GM12878 (cell line): Measurements from ENCODE around the gene ZNF764. TPM values are rescaled to one million over a fixed set of nuclear protein-coding genes. Genes with fewer than 3 reads are reported as not detected.

ENCODE experiments used
- ATAC-seq: fragments of 200-7000 bp; cut with Tn5 transposase; 3 replicates; pipeline ENCODE4 v1.9.1; 2020; ENCODE audit warnings: mild to moderate bottlenecking, moderate library complexity
- BruUV-seq: library from RNA; stranded (reverse); fragments of 400-500 nt; replicated peaks from 2 replicates; lab custom pipeline; 2021; lab: Mats Ljungman, UMichigan
- CTCF ChIA-PET: fragments of 300-600 bp; sonication (Branson Sonifier 250); formaldehyde crosslinking; extraction: SDS; loops from one replicate; lab custom pipeline; 2021; ENCODE audit warnings: inconsistent platforms; lab: Yijun Ruan, JAX
- POLR2A ChIA-PET: fragments of 350-600 bp; formaldehyde crosslinking; extraction: SDS; loops from one replicate; lab custom pipeline; 2021; ENCODE audit warnings: inconsistent platforms; lab: Charles Lee
- RAD21 ChIA-PET: fragments of 300-600 bp; sonication (Branson Sonifier 250); formaldehyde crosslinking; loops from one replicate; lab custom pipeline; 2023; ENCODE audit warnings: antibody characterized with exemption; ENCODE audit not compliant: unreplicated experiment; lab: Charles Lee
- SMC1A ChIA-PET: fragments of 300-600 bp; sonication (Branson Sonifier 250); formaldehyde crosslinking; loops from one replicate; lab custom pipeline; 2023; ENCODE audit not compliant: unreplicated experiment, uncharacterized antibody; lab: Charles Lee
- DNase-seq: peaks from one replicate; pipeline ENCODE4 v3.0.0-alpha.2; 2011; ENCODE audit warnings: low read depth, low spot score
- FAIRE-seq: peaks from 3 replicates; lab custom pipeline; 2011; peaks lifted over from hg19 to GRCh38; lab: Jason Lieb, UNC
- H2AFZ ChIP-seq: 2 replicates; pipeline ENCODE4 v1.6.0; 2011; ENCODE audit warnings: low read depth, low read length, control low read depth; ENCODE audit not compliant: control insufficient read depth
- H3K27ac ChIP-seq: 2 replicates; pipeline ENCODE4 v1.5.1; 2011; ENCODE audit warnings: control low read depth; ENCODE audit not compliant: control insufficient read depth, insufficient read depth
- H3K27me3 ChIP-seq, 2 experiments: replicated peaks in 1 of 2; 2 replicates each; pipeline versions ENCODE4 v1.6.0 to v1.6.1; 2011; ENCODE audit warnings: low read length in 1 of 2; ENCODE audit not compliant: control insufficient read depth in 2 of 2, insufficient read depth in 2 of 2
- H3K36me3 ChIP-seq, 2 experiments: 2 replicates each; pipeline ENCODE4 v1.5.1; 2011; ENCODE audit warnings: low read length in 1 of 2; ENCODE audit not compliant: control insufficient read depth in 2 of 2, insufficient read depth in 2 of 2
- H3K4me1 ChIP-seq: 2 replicates; pipeline ENCODE4 v1.6.1; 2011; ENCODE audit warnings: mild to moderate bottlenecking, low read length, moderate library complexity, mixed read lengths; ENCODE audit not compliant: control insufficient read depth, insufficient read depth
- H3K4me2 ChIP-seq: 2 replicates; pipeline ENCODE4 v1.6.0; 2011; ENCODE audit warnings: control low read depth; ENCODE audit not compliant: control insufficient read depth, insufficient read depth
- H3K4me3 ChIP-seq: fragments of 200-600 bp; sonication (generic); 2 replicates; pipeline ENCODE4 v1.5.1; 2016
- H3K79me2 ChIP-seq: 2 replicates; pipeline ENCODE4 v1.6.0; 2011; ENCODE audit warnings: low read length; ENCODE audit not compliant: control insufficient read depth, insufficient read depth
- H3K9ac ChIP-seq: 2 replicates; pipeline ENCODE4 v1.8.0; 2011; ENCODE audit warnings: low read length, control low read depth, mixed read lengths; ENCODE audit not compliant: control insufficient read depth, insufficient read depth
- H3K9me3 ChIP-seq: replicated peaks from 3 replicates; pipeline ENCODE4 v1.5.1; 2011; ENCODE audit warnings: mild to moderate bottlenecking, low read length; ENCODE audit not compliant: control insufficient read depth, insufficient read depth
- H4K20me1 ChIP-seq: 2 replicates; pipeline ENCODE4 v1.6.0; 2011; ENCODE audit not compliant: control insufficient read depth, insufficient read depth
- BCL11A ChIP-seq: IDR thresholded peaks from 2 replicates; pipeline ENCODE4 v1.6.1; 2011; ENCODE audit warnings: low read depth, low read length
- CHD1 ChIP-seq: IDR thresholded peaks from 2 replicates; pipeline ENCODE4 v1.6.1; 2012; ENCODE audit warnings: low read depth, low read length, improper control_type of control experiment
- ETV6 ChIP-seq, 2 experiments: fragments of 450-650 bp in 1 of 2; IDR thresholded peaks in 1 of 2; conservative IDR thresholded peaks in 1 of 2; 2 replicates each; pipeline ENCODE4 v1.6.1; 2014; ENCODE audit warnings: antibody characterized with exemption in 1 of 2, borderline replicate concordance in 1 of 2, low read depth in 1 of 2, mild to moderate bottlenecking in 1 of 2, moderate library complexity in 1 of 2
- JUNB ChIP-seq: IDR thresholded peaks from 2 replicates; pipeline ENCODE4 v1.6.1; 2016; ENCODE audit warnings: antibody characterized with exemption, mild to moderate bottlenecking
- MEF2B ChIP-seq: fragments of 450-650 bp; IDR thresholded peaks from 2 replicates; pipeline ENCODE4 v1.6.1; 2018; ENCODE audit warnings: mild to moderate bottlenecking, moderate library complexity; ENCODE audit not compliant: partially characterized antibody, poor library complexity, severe bottlenecking
- PAX8 ChIP-seq: fragments of 450-650 bp; IDR thresholded peaks from 2 replicates; pipeline ENCODE4 v1.6.1; 2017; ENCODE audit warnings: mild to moderate bottlenecking, moderate library complexity
- RAD21 ChIP-seq: IDR thresholded peaks from 2 replicates; pipeline ENCODE4 v1.6.1; 2011; ENCODE audit warnings: mild to moderate bottlenecking, low read depth, low read length, moderate library complexity; ENCODE audit not compliant: insufficient read depth
- RCOR1 ChIP-seq: conservative IDR thresholded peaks from 2 replicates; pipeline ENCODE4 v1.6.1; 2012; ENCODE audit warnings: low read depth, low read length, improper control_type of control experiment
- SMAD1 ChIP-seq: fragments of 450-650 bp; IDR thresholded peaks from 2 replicates; pipeline ENCODE4 v1.6.1; 2018; ENCODE audit warnings: mild to moderate bottlenecking, low read depth; ENCODE audit not compliant: partially characterized antibody
- TAF1 ChIP-seq: IDR thresholded peaks from 2 replicates; pipeline ENCODE4 v1.6.1; 2011; ENCODE audit warnings: mild to moderate bottlenecking, low read depth, low read length, borderline replicate concordance
- WGBS: methylation state at CpG from one replicate; pipeline ENCODE4 v1.1.6; 2016; ENCODE audit warnings: low lambda C conversion rate; ENCODE audit not compliant: insufficient replicate concordance, insufficient coverage; ENCODE audit errors: missing lambda C conversion rate; 5-methylcytosine and 5-hydroxymethylcytosine counted together
- in situ Hi-C: fragments of 300-500 bp; cut with MboI; formaldehyde crosslinking; loops from 9 replicates; pipeline ENCODE4 v1.14.3; 2018; ENCODE audit warnings: mixed read lengths
- intact Hi-C: fragments of 100-400 bp; cut with micrococcal nuclease; formaldehyde crosslinking; loops from one replicate; pipeline ENCODE4 v1.14.2; 2022; ENCODE audit not compliant: unreplicated experiment
- polyA plus RNA-seq, 11 experiments: library from polyadenylated mRNA; depleted of rRNA in 4 of 11; unstranded in 6 of 11; stranded (reverse) in 5 of 11; fragments of >200 nt; fragmentation: Nextera tagmentation in 4 of 11; fragmentation: Illumina TruSeq in 1 of 11; extraction: Ambion mirVana in 4 of 11; extraction: Trizol in 1 of 11; gene quantifications; 1 replicate in 1 of 11; 2 replicates in 10 of 11; pipeline versions ENCODE4 v1.2.1 to v1.2.3, GENCODE V29; 2011 to 2016; ENCODE audit warnings: inconsistent platforms in 2 of 11, missing spikeins in 2 of 11, low read depth in 1 of 11
- total RNA-seq, 4 experiments: library from RNA; depleted of rRNA in 3 of 4; stranded (reverse); fragments of >200 nt in 3 of 4; fragmentation: Illumina TruSeq in 1 of 4; extraction: Trizol in 1 of 4; gene quantifications; 2 replicates each; pipeline versions ENCODE4 v1.2.1 to v1.2.3, GENCODE V29; 2013 to 2021

Gene ZNF764
- total and polyA plus RNA-seq, 10 of the 15 experiments (the other 5 are each of a cell fraction or from before 2014, with no cell fraction given) = 0.61 to 11.9 (median 3.8) TPM

GRCh38 chr16:30530163-30531037, 27.8 kb downstream of the ZNF764 start:
- H3K4me1 ChIP-seq = peaks cover 15% of the 10 kb centered on the region
- no peaks in the 10 kb centered on the region for H4K20me1 ChIP-seq
- in situ Hi-C loops = no loop called here
- H3K4me3 ChIP-seq = no peak overlapping the region
- POLR2A ChIA-PET = interaction anchor here (0.6 to 5.6 kb wide), 8 partner anchors 19 to 1343 kb away, joined by 3 to 36 read pairs (median 4); partner anchors contain the start of genes DCTPP1 and ZNF267
- no TSS peak for BruUV-seq
- no peak overlapping the region for H3K4me2 ChIP-seq
- no peak for TF ChIP-seq JUNB
- TF ChIP-seq, all 136 proteins: peak for 0
- intact Hi-C loops = no loop called here
- peaks cover 2 to 3% of the 10 kb centered on the region in 2 experiments; a peak in 1 of 4 replicates for H3K36me3 ChIP-seq
- H3K9ac ChIP-seq = no peak overlapping the region
- WGBS = 94% methylated on average over 13 of the region's 13 CpGs
- ChIA-PET CTCF (interaction anchor here (0.9 to 1.5 kb wide), 6 partner anchors 23 to 113 kb away, joined by 3 to 4 read pairs (median 3); partner anchors contain the start of gene ZNF764), SMC1A (interaction anchor here (0.6 to 1.9 kb wide), 3 partner anchors 63 to 154 kb away, joined by 3 to 7 read pairs (median 3); partner anchors contain the start of gene DCTPP1), RAD21 (interaction anchor here (0.8 to 1.9 kb wide), 2 partner anchors 27 to 99 kb away, joined by 4 to 7 read pairs; partner anchors contain the start of gene ZNF764)
- no peaks in the 10 kb centered on the region for H3K27me3 ChIP-seq
- no peak for FAIRE-seq
- DNase-seq = no peak
- H3K27ac ChIP-seq = no peak overlapping the region
- no peak for ATAC-seq
- peaks cover 20% of the 10 kb centered on the region for H3K79me2 ChIP-seq
- no peaks in the 10 kb centered on the region for H3K9me3 ChIP-seq
- H2AFZ ChIP-seq = no peak overlapping the region

- H2AFZ ChIP-seq = no peak overlapping the region
- no peaks in the 10 kb centered on the region for H4K20me1 ChIP-seq
- ChIA-PET SMC1A (interaction anchor here (0.8 to 2.0 kb wide), 5 partner anchors 71 to 99 kb away, joined by 3 to 10 read pairs (median 7); partner anchors contain the start of gene DCTPP1), CTCF (interaction anchor here (0.7 to 2.6 kb wide), 7 partner anchors 8 to 99 kb away, joined by 3 to 24 read pairs (median 4); partner anchors contain the start of genes DCTPP1 and ZNF764), RAD21 (interaction anchor here (0.8 to 1.9 kb wide), 4 partner anchors 29 to 99 kb away, joined by 3 to 7 read pairs (median 5); partner anchors contain the start of genes DCTPP1 and ZNF764), POLR2A (interaction anchor here (0.6 to 5.6 kb wide), 7 partner anchors 20 to 89 kb away, joined by 3 to 36 read pairs (median 6); no protein-coding TSS in a partner anchor)
- FAIRE-seq = no peak
- no peaks in the 10 kb centered on the region for H3K27me3 ChIP-seq
- no peak overlapping the region for H3K9ac ChIP-seq
- intact Hi-C loops (no loop called here), in situ Hi-C loops (no loop called here)
- no peak for ATAC-seq
- peaks cover 2 to 3% of the 10 kb centered on the region in 2 experiments; a peak in 1 of 4 replicates for H3K36me3 ChIP-seq
- H3K79me2 ChIP-seq = peaks cover 7% of the 10 kb centered on the region
- BruUV-seq = no TSS peak
- peaks cover 15% of the 10 kb centered on the region for H3K4me1 ChIP-seq
- H3K27ac ChIP-seq = no peak overlapping the region
- 95% methylated on average over 4 of the region's 4 CpGs for WGBS
- H3K4me2 ChIP-seq = no peak overlapping the region
- no peak overlapping the region for H3K4me3 ChIP-seq
- no peaks in the 10 kb centered on the region for H3K9me3 ChIP-seq
- no peak for DNase-seq
- no peak for TF ChIP-seq CHD1
- TF ChIP-seq ETV6 (conservative IDR thresholded peaks at IDR 0.05 in 1 of 2, IDR thresholded peaks at IDR 0.05 in 1 of 2; ENCODE audit: borderline replicate concordance in 1 of 2, low read depth in 1 of 2) = no peak
- TF ChIP-seq PAX8 = no peak
- no peak for TF ChIP-seq RAD21
- TF ChIP-seq TAF1 = no peak
- TF ChIP-seq SMAD1 = no peak
- TF ChIP-seq MEF2B = no peak
- TF ChIP-seq RCOR1 = no peak
- no peak for TF ChIP-seq BCL11A
Observed at GRCh38 chr16:30528799-30529457, 29.2 kb downstream of the ZNF764 start.
